Vagina (tissue), 2 donors: ENCODE results near the gene SPC25.

Experiments
- CTCF ChIP-seq, 3 experiments: fragments of 450-650 bp in 2 of 3; fragments of 200-600 bp in 1 of 3; sonication (generic) in 1 of 3; IDR thresholded peaks; one replicate each; pipeline ENCODE4 v1.5.1; 2017 to 2019; ENCODE audit warnings: antibody characterized with exemption in 3 of 3, mild to moderate bottlenecking in 2 of 3, moderate library complexity in 2 of 3
- POLR2A ChIP-seq, 2 donors: fragments of 450-650 bp; IDR thresholded peaks; one replicate each; pipeline ENCODE4 v1.6.1; 2017; ENCODE audit warnings: antibody characterized with exemption in 2 of 2, mild to moderate bottlenecking in 2 of 2, moderate library complexity in 2 of 2
- POLR2AphosphoS5 ChIP-seq, 2 donors: sonication (generic); formaldehyde crosslinking; IDR thresholded peaks; one replicate each; pipeline ENCODE4 v1.9.0; 2017; ENCODE audit warnings: antibody characterized with exemption in 2 of 2, mild to moderate bottlenecking in 2 of 2, low read depth in 1 of 2; ENCODE audit not compliant: insufficient read depth in 1 of 2

GRCh38 chr2:168894101-168894500 is 3.9 kb upstream of the SPC25 start:
- TF ChIP-seq CTCF (IDR thresholded peaks at IDR 0.05) (no peak), POLR2AphosphoS5 (IDR thresholded peaks at IDR 0.05; ENCODE audit: insufficient read depth in 1 of 2, low read depth in 1 of 2) (no peak), POLR2A (IDR thresholded peaks at IDR 0.05) (no peak)
